ENCODE data around the gene FUBP3.
"Not testable (repeated sequence)": the region's sequence is repeated elsewhere in the genome, so short reads cannot be mapped to it uniquely, and the experiment has no call there.

Gene FUBP3

DNA sequence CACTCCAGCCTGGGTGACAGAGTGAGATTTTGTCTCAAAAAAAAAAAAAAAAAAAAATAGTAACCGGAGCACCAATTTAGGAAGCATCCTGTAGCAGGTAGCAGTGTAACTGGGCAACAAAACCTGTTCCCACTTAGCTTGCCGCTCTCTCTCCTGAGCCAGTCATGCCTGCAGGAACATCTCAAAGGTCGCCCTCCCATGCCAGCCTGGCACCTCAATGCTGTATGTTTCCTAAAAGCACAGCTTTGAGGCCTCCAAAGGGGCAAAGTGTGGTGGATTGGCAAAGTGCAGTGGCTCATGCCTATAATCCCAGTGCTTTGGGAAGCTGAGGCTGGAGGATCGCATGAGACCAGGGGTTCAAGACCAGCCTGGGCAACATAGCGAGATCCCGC is 22.3 kb upstream of the FUBP3 start:
- no peak for DNase-seq

DNA sequence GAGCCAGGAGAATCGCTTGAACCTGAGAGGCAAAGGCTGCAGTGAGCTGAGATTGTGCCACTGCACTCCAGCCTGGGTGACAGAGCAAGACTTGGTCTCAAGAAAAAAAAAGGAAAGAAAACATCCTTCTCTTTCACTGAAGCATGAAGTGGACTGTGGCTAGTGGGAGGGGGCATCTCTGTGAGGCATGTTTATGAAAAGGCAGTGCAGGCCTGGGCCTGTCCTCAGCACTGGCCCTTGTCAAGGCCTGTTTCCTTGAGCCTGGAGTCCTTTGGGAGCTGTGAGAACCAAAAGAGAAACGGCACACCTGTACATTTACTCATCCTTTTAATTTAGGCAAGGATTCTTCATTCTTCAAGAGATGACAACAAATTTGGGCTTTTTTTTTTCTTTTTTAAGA is 18.3 kb upstream of the FUBP3 start:
- no peak for DNase-seq

- DNase-seq, result not testable (repeated sequence)
Measured at GRCh38 chr9:130562525-130562924, 16.9 kb upstream of the FUBP3 start.

DNA sequence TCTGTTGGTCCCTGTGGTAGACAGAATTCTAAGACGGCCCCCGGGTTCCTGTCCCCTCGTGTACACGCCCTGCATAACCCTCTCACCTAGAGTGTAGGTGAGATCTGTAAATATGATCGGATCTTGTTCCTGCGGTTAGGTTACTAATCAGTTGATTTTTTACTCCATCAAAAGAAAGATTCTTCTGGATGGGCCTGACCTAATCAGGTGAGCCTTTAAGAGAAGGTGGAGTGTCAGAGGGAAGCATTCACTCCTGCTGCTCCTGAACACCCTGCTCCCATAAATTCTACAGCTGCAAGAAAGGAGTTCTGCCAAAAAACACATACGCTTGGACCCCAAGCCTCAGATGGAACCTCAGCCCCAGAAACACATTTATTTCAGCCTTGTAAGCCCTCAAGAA is 15.6 kb upstream of the FUBP3 start:
- no peak for DNase-seq

DNA sequence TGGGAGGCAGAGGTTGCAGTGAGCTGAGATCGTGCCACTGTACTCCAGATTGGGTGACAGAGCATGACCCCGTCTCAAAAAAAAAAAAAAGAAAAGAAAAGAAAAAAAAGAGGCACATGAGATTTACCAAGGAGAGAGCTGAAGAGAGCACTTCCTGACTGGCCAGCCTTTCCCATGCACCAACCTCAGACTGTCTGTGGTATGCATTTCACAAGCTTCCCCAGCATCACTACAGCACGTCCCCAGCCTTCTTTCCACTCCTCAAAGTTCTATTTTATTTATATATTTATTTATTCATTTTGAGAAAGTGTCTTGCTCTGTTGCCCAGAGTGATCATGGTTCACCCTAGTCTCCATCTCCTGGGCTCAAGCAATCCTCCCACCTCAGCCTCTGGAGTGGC is 13.6 kb upstream of the FUBP3 start:
- peak; percentile 53 for DNase-seq

GRCh38 chr9:130570208-130570607 is 9.2 kb upstream of the FUBP3 start:
- no peak for DNase-seq

GRCh38 chr9:130575514-130575913 is 3.9 kb upstream of the FUBP3 start:
- DNase-seq, result no peak

GRCh38 chr9:130576176-130576575 is 3.2 kb upstream of the FUBP3 start:
- peak; percentile 63 for DNase-seq

DNA sequence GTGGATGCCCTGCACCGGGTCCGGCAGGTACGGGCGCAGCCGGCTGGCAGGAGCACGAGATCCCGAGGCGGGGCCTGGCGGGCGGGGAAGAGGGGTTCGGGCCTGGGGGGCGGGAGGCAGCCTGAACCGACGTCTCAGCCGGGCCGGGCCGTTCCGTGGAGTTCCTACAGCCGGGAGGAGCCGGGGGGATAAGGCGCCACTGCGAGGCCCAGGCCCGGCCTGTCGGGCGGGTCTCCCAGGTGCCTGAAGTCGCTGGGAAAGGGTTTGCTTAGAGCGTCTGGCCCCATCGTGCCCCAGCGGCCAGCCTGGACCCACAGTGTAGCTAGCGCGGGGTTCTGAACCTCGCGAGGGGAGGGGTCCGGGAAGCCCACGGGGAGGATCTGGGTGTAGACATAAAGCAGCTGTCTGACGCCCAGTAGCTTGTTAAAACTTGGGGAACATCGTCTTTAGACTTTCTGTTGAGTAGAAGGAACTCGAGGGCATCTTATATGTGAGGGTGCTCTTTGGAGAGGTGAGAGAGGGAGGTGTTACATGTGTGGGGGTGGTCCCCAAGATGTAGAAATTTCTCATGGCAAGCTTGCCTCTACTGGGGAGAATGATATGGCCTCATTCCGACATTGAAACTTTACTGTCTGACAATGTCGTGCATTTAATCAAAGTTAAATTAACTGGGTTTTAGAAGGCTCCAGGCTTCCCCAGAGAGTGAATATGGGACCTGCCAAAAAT is 524 bp downstream of the FUBP3 start:
- peak; percentile 40 for DNase-seq

DNA sequence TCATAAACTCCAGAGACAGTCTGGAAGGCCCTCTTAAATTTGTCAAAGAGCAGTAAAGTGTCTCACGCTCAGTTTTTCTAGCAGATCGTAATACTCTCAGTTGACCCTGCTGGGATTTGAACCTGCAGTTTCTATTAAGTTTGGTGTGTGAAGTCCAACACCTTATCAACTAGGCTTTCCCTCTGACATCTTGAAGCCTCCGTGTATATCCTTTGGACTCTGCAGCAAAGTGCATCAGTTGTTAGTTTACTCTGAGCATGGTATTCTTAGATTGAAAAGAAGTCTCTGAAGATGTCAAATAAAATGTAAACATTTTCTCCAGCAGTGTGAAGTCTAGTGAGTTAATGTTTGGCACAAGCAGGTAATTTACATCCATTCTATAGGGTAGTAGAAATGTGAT is 2.4 kb downstream of the FUBP3 start:
- DNase-seq, result no peak

- DNase-seq, result no peak
Measured at GRCh38 chr9:130583271-130583670, 3.9 kb downstream of the FUBP3 start.

DNA sequence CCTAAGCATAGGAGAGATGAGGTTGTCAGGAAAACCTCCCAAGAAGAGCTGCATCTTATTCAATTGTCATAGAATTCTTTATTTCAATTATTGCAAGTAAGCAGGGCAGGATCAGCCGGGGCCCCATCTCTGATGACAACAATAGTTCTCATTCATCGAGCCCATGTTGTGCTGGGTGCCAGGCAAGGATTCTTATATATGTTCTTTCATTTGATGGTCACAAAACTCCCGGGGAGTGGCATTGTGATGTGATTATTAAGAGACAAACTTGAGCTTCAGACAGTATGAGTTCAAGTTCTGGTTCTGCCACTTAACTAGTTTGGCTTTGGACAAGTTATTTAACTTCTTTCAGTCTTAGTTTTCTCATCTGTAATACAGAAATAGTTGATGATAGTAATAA is 8.5 kb downstream of the FUBP3 start:
- DNase-seq, result no peak

- DNase-seq, result no peak
Measured at GRCh38 chr9:130588416-130588815, 9.0 kb downstream of the FUBP3 start.

GRCh38 chr9:130589754-130590153 is 10.4 kb downstream of the FUBP3 start:
- DNase-seq, result peak; percentile 62

DNA sequence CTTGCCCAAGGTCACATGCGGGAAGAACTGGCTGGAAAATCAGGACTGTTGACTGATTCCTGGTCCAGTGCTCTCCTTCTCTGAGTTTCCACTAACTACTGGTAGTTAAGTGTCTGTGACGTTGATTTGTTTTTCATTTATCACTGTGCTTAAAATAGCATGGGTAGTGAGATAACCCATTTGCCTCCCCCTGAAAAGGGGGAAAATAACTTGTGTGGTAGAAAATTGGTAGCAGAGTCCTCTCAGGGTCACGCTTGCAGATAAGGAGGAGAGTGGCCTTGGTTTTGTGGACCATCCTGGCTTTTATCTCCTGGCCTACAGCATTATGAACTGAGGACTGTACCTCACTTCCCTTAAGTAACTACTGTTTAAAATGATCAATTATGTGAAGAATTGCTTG is 10.9 kb downstream of the FUBP3 start:
- DNase-seq, result peak; percentile 50

- no peak for DNase-seq
Measured at GRCh38 chr9:130593020-130593419, 13.6 kb downstream of the FUBP3 start.

GRCh38 chr9:130597228-130597627 is 17.9 kb downstream of the FUBP3 start:
- DNase-seq, result no peak

DNA sequence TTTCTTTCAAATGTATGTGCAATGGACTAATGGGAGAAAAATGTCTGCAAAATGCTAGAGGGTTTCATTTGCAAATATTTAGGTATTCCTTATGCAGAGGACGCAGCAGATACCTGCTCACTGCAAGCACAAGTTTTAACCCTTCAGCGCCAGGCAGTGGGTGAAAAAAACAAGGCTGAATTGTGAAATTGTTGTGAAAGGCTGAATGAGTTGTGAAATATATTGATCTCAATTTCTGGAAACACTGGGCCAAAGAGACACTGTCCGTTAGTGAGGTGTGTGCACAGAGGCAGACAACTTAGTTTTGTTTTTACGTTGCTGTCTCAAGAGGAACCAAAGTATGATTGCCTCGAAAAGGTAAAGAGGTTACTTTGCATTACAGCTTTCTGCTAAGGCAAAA is 18.8 kb downstream of the FUBP3 start:
- no peak for DNase-seq

GRCh38 chr9:130599625-130600024 is 20.2 kb downstream of the FUBP3 start:
- no peak for DNase-seq

- no peak for DNase-seq
Measured at GRCh38 chr9:130601100-130601499, 21.7 kb downstream of the FUBP3 start.

DNA sequence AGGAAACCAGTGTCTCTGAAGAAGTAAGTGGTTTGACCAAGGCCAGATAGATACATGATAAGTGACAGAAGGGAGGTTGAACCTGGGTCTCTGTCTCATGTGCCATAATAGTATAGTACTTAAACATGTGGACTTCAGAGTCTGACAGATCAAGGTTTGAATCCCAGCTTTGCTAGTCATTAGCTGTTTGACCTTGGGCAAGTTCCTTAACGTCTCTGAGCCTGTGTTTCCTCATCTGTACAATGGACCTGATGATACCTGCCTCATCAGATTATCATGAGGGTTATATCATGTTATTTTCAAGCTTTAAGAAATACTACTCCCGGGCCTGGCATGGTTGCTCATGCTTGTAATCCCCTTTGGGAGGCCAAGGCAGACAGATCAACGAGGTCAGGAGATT is 24.9 kb downstream of the FUBP3 start:
- no peak for DNase-seq

- DNase-seq, result no peak
Measured at GRCh38 chr9:130606887-130607600, 27.7 kb downstream of the FUBP3 start.

GRCh38 chr9:130607640-130608420 is 28.5 kb downstream of the FUBP3 start:
- DNase-seq, result no peak

- DNase-seq, result no peak
Measured at GRCh38 chr9:130608554-130609134, 29.3 kb downstream of the FUBP3 start.

Data from hematopoietic multipotent progenitor cell treated with erythropoietin and hydrocortisone succinate and interleukin-3 and kit ligand, for 4 days (in vitro differentiated cells).